K562 (cell line): ENCODE results near the gene ERP27. TPM values are rescaled to one million over a fixed set of nuclear protein-coding genes. Genes with fewer than 3 reads are reported as not detected.

Source experiments
- ATAC-seq: fragments of 200-7000 bp; cut with Tn5 transposase; 3 replicates; pipeline ENCODE4 v1.9.1; 2020; ENCODE audit warnings: moderate library complexity
- BruUV-seq: library from RNA; stranded (reverse); fragments of 400-500 nt; replicated peaks from 2 replicates; lab custom pipeline; 2021; lab: Mats Ljungman, UMichigan
- CTCF ChIA-PET: fragments of 300-600 bp; formaldehyde crosslinking; extraction: SDS; loops from one replicate; lab custom pipeline; 2021; ENCODE audit warnings: low intra/inter-chr PET ratio; lab: Yijun Ruan, JAX
- POLR2A ChIA-PET: fragments of 300-600, 350-650 bp; sonication (Branson Sonifier 250); formaldehyde crosslinking; extraction: SDS; loops from one replicate; lab custom pipeline; 2021; ENCODE audit warnings: antibody characterized with exemption, inconsistent platforms; lab: Yijun Ruan, JAX
- DNase-seq, 4 experiments: peaks; one replicate each; pipeline versions ENCODE4 v3.0.0 to v3.0.0-alpha.2; 2011 to 2018; ENCODE audit warnings: low spot score in 3 of 4, mixed read lengths in 3 of 4; ENCODE audit errors: extremely low read depth in 1 of 4
- FAIRE-seq: peaks from 2 replicates; lab custom pipeline; 2011; peaks lifted over from hg19 to GRCh38; lab: Jason Lieb, UNC
- H2AFZ ChIP-seq: 2 replicates; pipeline ENCODE4 v1.6.0; 2011; ENCODE audit warnings: low read depth, low read length, control low read depth, inconsistent platforms
- H3K27ac ChIP-seq: fragments of 200-600 bp; 3 replicates; pipeline ENCODE4 v1.8.0; 2011; ENCODE audit warnings: low read depth, mild to moderate bottlenecking, control low read depth, inconsistent platforms, low read length, moderate library complexity, mixed read lengths; ENCODE audit errors: extremely low read depth
- H3K27me3 ChIP-seq, 2 experiments: fragments of 300-600 bp in 1 of 2; 2 replicates in 1 of 2; 3 replicates in 1 of 2; pipeline versions ENCODE4 v1.6.0 to v1.8.0; 2011; ENCODE audit warnings: inconsistent platforms in 2 of 2, low read length in 2 of 2, mild to moderate bottlenecking in 1 of 2, mixed read lengths in 1 of 2, moderate library complexity in 1 of 2; ENCODE audit not compliant: control insufficient read depth in 2 of 2, insufficient read depth in 2 of 2
- H3K36me3 ChIP-seq: fragments of 300-600 bp; 3 replicates; pipeline ENCODE4 v1.8.0; 2011; ENCODE audit warnings: mild to moderate bottlenecking, low read length, inconsistent platforms; ENCODE audit not compliant: control insufficient read depth, insufficient read depth
- H3K4me1 ChIP-seq, 2 experiments: fragments of 200-600 bp in 1 of 2; replicated peaks in 1 of 2; 2 replicates in 1 of 2; 3 replicates in 1 of 2; pipeline versions ENCODE4 v1.5.1 to v1.8.0; 2011; ENCODE audit warnings: inconsistent platforms in 2 of 2, low read length in 2 of 2, mild to moderate bottlenecking in 1 of 2, mixed read lengths in 1 of 2, moderate library complexity in 1 of 2; ENCODE audit not compliant: control insufficient read depth in 2 of 2, insufficient read depth in 2 of 2
- H3K4me2 ChIP-seq: 2 replicates; pipeline ENCODE4 v1.6.1; 2011; ENCODE audit warnings: low read length, control low read depth, inconsistent platforms, mixed read lengths; ENCODE audit not compliant: insufficient read depth
- H3K4me3 ChIP-seq: fragments of 200-600 bp; sonication (generic), shearing (Covaris generic); 2 replicates; pipeline ENCODE4 v1.5.1; 2016; ENCODE audit warnings: control low read depth, inconsistent platforms
- H3K79me2 ChIP-seq: fragments of 200-600 bp; 3 replicates; pipeline ENCODE4 v1.8.0; 2011; ENCODE audit warnings: low read length, inconsistent platforms; ENCODE audit not compliant: control insufficient read depth, insufficient read depth
- H3K9ac ChIP-seq, 2 experiments: 2 replicates each; pipeline versions ENCODE4 v1.6.0 to v1.6.1; 2011; ENCODE audit warnings: low read depth in 2 of 2, low read length in 2 of 2, control low read depth in 1 of 2, inconsistent platforms in 1 of 2, mild to moderate bottlenecking in 1 of 2, mixed read lengths in 1 of 2; ENCODE audit not compliant: insufficient read depth in 1 of 2
- H3K9me1 ChIP-seq: one replicate; pipeline ENCODE4 v1.6.0; 2011; ENCODE audit warnings: inconsistent platforms, mild to moderate bottlenecking, low read length, moderate library complexity; ENCODE audit not compliant: control insufficient read depth, insufficient read depth
- H3K9me3 ChIP-seq: replicated peaks from 2 replicates; pipeline ENCODE4 v1.5.1; 2011; ENCODE audit warnings: low read depth, low read length, inconsistent platforms; ENCODE audit not compliant: control insufficient read depth, insufficient read depth
- H4K20me1 ChIP-seq: replicated peaks from 2 replicates; pipeline ENCODE4 v1.6.1; 2011; ENCODE audit warnings: low read length, inconsistent platforms, mixed read lengths; ENCODE audit not compliant: control insufficient read depth, insufficient read depth
- WGBS: fragments of 100-300 bp; shearing (Covaris generic); methylation state at CpG from one replicate; pipeline ENCODE4 v1.1.6; 2016; ENCODE audit warnings: low coverage, mixed read lengths; ENCODE audit not compliant: insufficient coverage; ENCODE audit errors: missing lambda C conversion rate; 5-methylcytosine and 5-hydroxymethylcytosine counted together
- in situ Hi-C: fragments of 300-500 bp; cut with MboI; formaldehyde crosslinking; loops from 4 replicates; pipeline ENCODE4 v1.15.0; 2018; ENCODE audit warnings: inconsistent platforms, mixed read lengths
- intact Hi-C: fragments of 100-400 bp; cut with micrococcal nuclease; formaldehyde crosslinking; loops from 2 replicates; pipeline ENCODE4 v1.14.2; 2022
- polyA plus RNA-seq, 8 experiments: library from polyadenylated mRNA; depleted of rRNA in 4 of 8; stranded (reverse) in 5 of 8; unstranded in 3 of 8; fragments of >200 nt; fragmentation: Nextera tagmentation in 2 of 8; fragmentation: Illumina TruSeq in 1 of 8; extraction: Ambion mirVana in 2 of 8; extraction: Trizol in 1 of 8; gene quantifications; 2 replicates each; pipeline versions ENCODE4 v1.2.1 to v1.2.3, GENCODE V29; 2011 to 2014; ENCODE audit warnings: inconsistent platforms in 1 of 8, missing spikeins in 1 of 8
- total RNA-seq, 7 experiments: library from RNA; depleted of rRNA in 6 of 7; stranded (reverse); fragments of >200 nt in 6 of 7; fragmentation: Illumina TruSeq in 2 of 7; extraction: Trizol in 2 of 7; gene quantifications; 2 replicates each; pipeline versions ENCODE4 v1.2.1 to v1.2.3, GENCODE V29; 2011 to 2021; ENCODE audit warnings: low replicate concordance in 1 of 7
- TF ChIP-seq, protein P1 (sequence below): fragments of 250-450 bp; sonication (Bioruptor Pico); IDR thresholded peaks from 2 replicates; pipeline ENCODE4 v1.5.0; 2021; ENCODE audit warnings: mild to moderate bottlenecking, borderline replicate concordance
- TF ChIP-seq, protein P2 (sequence below): fragments of 450-650 bp; formaldehyde crosslinking; IDR thresholded peaks from 2 replicates; pipeline ENCODE4 v1.4.0; 2020; ENCODE audit warnings: mild to moderate bottlenecking

Gene ERP27
- total and polyA plus RNA-seq, 9 of the 15 experiments (the other 6 are each of a cell fraction or from before 2014, with no cell fraction given) = 0.07 to 0.27 (median 0.11) TPM; not detected in 6

DNA sequence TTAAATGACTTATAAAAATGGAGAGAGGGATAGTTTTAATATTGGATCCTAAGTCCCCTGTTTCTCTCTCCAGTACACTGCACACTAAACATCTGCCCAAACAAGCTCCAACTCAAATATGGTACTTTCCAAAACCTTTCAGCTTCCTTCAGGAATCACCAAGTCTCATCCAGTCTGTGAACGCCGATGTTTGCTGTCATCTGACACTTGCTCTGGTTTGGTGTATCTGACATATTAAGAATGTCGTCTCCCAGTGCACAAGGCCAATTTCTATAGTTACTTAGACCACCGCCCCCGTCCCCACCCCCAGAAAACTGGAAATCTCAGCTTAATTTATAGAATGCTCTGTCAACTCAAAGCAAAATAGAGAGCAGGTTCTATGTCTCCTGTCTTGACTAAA, 47.6 kb downstream of the ERP27 start:
- no peak overlapping the region for H3K4me3 ChIP-seq
- ChIA-PET CTCF (no interaction called here), POLR2A (no interaction called here)
- no peaks in the 10 kb centered on the region for H3K9me3 ChIP-seq
- H3K79me2 ChIP-seq = no peaks in the 10 kb centered on the region
- no peak overlapping the region for H3K27ac ChIP-seq
- no peaks in the 10 kb centered on the region for H3K4me1 ChIP-seq
- ATAC-seq (no peak), DNase-seq (no peak), FAIRE-seq (no peak)
- no peak overlapping the region for H3K9ac ChIP-seq
- H3K9me1 ChIP-seq = no peaks in the 10 kb centered on the region
- BruUV-seq = no TSS peak
- TF ChIP-seq, protein P1, sequence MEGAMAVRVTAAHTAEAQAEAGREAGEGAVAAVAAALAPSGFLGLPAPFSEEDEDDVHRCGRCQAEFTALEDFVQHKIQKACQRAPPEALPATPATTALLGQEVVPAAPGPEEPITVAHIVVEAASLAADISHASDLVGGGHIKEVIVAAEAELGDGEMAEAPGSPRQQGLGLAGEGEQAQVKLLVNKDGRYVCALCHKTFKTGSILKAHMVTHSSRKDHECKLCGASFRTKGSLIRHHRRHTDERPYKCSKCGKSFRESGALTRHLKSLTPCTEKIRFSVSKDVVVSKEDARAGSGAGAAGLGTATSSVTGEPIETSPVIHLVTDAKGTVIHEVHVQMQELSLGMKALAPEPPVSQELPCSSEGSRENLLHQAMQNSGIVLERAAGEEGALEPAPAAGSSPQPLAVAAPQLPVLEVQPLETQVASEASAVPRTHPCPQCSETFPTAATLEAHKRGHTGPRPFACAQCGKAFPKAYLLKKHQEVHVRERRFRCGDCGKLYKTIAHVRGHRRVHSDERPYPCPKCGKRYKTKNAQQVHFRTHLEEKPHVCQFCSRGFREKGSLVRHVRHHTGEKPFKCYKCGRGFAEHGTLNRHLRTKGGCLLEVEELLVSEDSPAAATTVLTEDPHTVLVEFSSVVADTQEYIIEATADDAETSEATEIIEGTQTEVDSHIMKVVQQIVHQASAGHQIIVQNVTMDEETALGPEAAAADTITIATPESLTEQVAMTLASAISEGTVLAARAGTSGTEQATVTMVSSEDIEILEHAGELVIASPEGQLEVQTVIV (CRISPR knock-in tag) = no peak
- TF ChIP-seq, protein P2, sequence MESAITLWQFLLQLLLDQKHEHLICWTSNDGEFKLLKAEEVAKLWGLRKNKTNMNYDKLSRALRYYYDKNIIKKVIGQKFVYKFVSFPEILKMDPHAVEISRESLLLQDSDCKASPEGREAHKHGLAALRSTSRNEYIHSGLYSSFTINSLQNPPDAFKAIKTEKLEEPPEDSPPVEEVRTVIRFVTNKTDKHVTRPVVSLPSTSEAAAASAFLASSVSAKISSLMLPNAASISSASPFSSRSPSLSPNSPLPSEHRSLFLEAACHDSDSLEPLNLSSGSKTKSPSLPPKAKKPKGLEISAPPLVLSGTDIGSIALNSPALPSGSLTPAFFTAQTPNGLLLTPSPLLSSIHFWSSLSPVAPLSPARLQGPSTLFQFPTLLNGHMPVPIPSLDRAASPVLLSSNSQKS (CRISPR knock-in tag) = no peak
- peaks cover 0 to 3% of the 10 kb centered on the region in 2 experiments; a peak in 2 of 5 replicates for H3K27me3 ChIP-seq
- in situ Hi-C loops (no loop called here), intact Hi-C loops (loop anchor here (5.0 kb wide), 1 partner anchor 43 kb away; no protein-coding TSS in a partner anchor)
- 0% methylated on average over 1 of the region's 5 CpGs for WGBS
- no peaks in the 10 kb centered on the region for H3K36me3 ChIP-seq
- no peak overlapping the region for H3K4me2 ChIP-seq
- no peak overlapping the region for H2AFZ ChIP-seq
- H4K20me1 ChIP-seq = no peaks in the 10 kb centered on the region
